ENCODE results near the gene TBC1D8.
A peak's percentile ranks its signal among the peaks of the same experiment; 100 is the strongest.

Gene TBC1D8

DNA sequence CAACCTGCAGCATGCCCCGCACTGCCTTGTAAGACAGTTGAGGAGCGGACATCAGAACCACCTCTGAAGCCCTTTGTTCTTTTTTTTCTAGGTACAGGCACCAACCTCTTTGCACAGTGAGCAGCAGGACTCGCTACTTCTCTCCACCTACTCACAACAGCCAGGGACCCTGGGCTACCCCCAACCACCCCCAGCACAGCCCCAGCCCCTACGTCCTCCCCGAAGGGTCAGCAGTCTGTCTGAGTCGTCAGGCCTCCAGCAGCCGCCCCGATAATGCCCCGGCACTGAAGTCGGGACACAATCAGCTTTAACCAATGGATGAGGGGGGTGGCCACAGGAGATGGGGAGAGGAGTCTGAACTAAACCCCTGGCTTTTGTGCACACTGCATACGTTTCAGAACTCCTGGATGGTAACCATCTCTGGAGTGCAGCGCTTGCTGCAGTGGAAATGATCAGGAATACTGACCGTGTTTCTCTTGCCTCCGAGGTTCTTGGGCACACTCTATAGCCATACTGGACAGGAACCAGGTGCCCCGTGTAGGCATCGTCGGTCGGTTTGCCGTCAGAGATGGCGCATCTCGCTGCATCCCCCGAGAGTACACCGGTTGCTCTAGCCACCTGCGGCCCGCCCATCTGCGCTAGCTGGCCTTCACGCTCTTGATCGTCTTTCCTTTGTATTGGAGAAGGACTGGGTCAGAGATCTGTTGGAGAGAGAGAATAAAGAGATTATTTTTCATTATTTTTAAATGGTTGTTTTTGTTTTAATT is 155.7 kb downstream of the TBC1D8 start:
- DNase-seq: no peak

DNA sequence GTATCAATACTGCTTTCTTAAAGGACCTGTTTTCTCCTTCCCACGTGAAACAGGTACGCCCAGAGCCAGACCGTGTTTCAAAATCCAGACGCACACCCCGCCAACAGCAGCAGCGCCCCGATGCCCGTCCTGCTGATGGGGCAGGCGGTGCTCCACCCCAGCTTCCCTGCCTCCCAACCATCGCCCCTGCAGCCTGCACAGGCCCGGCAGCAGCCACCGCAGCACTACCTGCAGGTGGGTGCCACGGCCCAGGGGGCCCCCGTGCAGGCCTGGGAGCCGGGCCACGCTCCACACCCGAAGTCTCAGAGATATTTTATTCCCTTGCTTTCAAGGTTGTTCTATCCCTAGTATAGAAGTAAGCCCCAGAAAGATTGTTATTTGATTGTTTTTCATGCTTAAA is 157.9 kb downstream of the TBC1D8 start:
- no peak for DNase-seq

DNA sequence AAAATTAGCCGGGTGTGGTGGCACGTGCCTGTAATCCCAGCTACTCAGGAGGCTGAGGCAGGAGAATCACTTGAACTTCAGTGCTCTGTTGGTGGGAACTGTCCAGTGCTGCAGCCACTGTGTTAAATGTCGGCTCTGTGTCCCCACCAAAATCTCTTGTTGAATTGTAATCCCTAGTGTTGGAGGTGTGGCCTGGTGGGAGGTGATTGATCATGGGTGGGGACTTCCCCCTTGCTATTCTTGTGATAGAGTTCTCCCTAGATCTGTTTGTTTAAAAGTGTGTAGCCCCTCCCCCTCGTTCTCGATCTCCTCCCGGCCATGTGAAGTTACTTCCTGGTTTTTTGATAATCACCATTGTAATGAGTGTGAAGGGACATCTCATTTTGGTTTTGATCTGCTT is 158.9 kb downstream of the TBC1D8 start:
- no peak for DNase-seq

DNA sequence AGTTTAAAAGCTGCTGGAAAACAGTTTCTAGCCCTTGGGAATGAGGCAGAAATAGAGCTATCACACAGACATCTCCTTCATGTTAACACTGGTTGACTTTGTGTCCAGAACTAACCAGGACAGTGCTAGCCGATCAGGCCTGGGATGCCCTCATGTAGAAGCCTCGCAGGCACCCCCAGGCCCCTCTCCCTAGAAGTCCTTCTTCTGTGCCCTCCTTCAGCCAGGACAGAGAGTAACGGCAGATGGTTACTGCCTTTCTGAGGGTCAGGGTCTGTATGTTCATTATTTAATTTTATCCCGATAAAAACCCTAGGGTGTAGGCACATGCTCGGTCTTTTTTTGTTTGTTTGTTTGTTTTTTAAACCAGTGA is 159.8 kb downstream of the TBC1D8 start:
- no peak for DNase-seq

DNA sequence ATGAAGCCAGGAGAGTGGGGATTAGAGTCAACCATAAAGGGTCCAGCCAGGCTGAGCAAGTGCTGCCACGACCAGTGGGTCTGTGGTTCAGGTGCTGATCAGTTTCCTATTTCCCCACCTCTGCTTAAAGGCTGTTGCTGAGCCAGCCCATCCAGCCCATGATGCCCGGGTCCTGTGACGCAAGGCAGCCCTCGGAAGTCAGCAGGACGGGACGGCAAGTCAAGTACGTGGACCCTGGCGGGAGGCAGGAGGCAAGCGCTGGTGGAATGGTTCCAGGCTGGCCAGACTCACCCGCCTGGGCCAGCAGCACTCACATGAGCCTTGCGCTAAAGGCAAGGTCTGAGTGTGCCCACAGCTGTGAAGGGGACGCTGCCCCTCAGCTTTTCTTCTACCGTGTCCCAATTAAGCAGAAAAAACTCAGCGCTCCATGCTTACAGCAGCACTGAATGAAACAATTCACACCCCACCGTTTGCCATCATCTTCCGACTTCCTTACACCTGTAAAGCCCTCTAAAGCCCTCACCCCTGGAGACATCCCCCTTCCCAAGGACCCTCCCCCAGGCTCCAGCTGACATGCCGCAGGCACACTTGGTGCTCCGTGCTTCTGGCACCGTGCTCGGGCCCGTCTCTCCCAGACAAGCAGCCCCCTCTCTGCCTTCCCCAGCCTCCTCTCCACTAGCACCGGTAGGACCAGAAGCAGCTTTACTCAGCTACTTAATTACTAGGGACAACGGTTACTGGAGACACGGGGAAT is 160.4 kb downstream of the TBC1D8 start:
- DNase-seq: no peak

DNA sequence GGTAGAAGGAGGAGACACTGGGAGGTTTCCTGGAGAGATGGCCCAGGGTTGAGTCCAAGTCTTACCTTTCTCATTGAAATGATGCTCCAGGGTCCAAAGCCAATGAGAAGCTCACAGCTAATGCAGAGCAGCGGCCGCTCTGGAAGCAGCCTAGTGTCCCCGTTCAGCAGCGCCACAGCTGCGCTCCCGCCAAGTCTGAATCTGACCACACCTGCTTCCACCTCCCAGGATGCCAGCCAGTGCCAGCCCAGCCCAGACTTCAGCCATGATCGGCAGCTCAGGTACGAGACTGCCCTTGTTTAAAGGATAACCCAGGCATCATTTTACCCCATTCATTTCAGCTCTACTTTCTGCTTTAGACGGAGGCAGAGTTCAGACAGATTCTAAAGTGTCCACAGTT is 161.0 kb downstream of the TBC1D8 start:
- DNase-seq: no peak

DNA sequence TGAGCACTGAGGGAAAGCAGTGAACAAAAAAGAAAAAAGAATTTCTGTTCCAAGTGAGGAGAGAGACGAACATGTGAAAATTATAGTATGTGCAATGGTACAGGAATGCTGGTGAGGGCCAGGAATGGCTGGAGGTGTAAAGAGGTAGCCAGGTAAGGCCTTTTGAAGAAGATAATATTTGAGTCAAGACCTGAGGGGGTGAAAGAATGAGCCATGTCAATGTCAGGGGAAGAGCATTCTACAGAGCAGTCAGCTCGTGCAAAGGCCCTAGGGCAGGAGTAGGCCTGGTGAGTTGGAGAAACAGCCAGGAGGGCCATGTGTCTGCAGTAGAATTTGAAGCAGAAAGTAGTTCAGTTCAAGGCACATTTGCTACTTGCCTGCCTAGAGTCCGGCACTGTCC is 161.5 kb downstream of the TBC1D8 start:
- no peak for DNase-seq

DNA sequence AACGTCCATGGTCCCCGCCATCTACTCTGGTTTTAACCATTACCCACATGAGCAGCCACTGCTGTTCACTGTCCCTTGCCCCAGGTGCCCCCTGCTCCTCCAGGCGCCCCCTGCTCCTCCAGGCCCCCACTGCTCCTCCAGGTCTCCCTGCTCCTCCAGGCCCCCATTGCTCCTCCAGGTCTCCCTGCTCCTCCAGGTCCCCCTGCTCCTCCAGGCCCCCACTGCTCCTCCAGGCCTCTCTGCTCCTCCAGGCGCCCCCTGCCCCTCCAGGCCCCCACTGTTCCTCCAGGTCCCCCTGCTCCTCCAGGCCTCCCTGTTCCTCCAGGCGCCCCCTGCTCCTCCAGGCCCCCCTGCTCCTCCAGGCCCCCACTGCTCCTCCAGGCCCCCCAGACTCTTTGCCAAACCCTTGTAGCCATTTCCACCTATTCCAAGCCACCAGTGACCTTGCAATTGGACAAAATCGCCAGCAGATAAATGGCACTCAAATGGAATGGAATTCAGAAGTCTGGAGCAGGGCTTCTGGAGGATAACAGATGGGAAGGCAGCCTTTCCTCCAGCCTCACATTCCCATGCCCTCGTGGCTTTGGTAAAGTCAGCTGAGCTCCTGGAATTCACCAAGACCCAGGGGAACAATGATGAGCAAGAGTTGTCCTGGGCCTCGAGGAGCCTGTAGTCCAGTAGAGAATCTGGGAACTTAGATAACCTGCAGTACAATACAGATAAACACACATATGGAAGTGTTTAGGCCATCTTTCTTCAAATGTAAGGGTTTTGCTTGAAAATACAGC is 162.4 kb downstream of the TBC1D8 start:
- DNase-seq: peak; percentile 43

DNA sequence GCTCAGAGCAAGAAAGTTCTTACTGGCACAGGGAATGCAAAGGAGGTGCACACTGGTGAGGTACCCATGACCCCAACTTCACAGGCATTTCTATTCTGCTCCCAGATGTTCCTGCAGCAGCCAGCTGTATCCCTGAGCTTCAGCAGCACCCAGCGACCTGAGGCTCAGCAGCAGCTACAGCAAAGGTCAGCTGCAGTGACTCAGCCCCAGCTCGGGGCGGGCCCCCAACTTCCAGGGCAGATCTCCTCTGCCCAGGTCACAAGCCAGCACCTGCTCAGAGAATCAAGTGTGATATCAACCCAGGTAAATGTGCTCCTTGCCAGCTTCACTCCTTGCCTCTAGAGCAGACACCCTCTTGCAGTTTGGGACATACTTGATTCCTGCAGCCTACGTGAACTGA is 163.2 kb downstream of the TBC1D8 start:
- DNase-seq: no peak

DNA sequence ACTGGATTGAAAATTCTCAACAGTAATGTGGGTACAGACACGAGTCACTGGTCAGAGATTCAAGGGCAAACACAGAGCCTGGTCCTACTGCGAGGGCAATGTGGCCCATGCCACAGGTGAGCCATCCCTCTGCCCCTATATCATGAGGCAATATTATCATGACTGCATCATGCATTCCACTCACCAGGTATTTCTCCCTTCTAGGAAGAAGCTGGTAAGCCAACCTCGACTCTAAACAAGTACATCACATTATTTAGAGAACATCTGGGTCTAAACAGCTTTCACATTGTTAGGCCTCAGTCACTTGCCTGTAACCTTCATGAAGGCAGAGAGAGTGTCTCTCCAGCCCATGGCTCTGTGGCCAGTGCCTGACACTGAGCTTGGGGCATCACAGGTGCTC is 163.6 kb downstream of the TBC1D8 start:
- no peak for DNase-seq

DNA sequence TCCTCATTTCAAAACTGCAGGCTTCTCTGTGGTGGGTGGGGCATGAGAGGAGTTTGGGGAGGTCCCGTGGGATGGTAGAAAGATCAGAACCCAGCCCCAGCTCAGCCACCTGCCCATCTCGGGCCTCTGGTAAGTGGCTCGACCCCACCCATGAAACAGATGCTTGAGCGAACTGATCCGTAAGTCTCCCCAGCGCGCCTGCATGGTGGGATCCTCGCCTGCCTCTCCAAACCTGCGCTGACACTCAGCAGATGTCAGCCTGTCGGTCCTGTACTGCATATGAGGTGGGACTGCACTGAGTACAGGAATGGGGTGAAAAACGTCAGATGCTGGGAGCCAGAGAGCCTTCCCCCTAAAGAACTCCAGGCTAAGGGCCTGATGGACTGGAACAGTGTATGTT is 165.0 kb downstream of the TBC1D8 start:
- DNase-seq: no peak

DNA sequence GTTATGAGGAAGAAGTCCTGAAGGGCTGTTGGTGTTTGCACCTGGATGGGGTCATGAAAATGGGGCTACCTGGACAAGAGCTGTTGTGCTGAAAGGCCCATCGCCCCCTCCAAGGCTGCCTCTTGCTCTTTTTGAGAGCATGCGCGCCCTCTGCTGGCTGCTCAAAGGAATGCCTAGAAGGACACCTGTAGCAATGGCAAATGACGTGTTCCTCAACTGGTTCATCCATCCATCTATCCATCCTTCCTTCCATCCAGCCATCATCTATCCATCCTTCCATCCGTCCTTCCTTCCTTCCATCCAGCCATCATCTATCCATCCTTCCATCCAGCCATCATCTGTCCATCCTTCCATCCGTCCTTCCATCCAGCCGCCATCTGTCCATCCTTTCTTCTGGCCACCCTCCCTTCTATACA is 166.3 kb downstream of the TBC1D8 start:
- DNase-seq: peak; percentile 67

DNA sequence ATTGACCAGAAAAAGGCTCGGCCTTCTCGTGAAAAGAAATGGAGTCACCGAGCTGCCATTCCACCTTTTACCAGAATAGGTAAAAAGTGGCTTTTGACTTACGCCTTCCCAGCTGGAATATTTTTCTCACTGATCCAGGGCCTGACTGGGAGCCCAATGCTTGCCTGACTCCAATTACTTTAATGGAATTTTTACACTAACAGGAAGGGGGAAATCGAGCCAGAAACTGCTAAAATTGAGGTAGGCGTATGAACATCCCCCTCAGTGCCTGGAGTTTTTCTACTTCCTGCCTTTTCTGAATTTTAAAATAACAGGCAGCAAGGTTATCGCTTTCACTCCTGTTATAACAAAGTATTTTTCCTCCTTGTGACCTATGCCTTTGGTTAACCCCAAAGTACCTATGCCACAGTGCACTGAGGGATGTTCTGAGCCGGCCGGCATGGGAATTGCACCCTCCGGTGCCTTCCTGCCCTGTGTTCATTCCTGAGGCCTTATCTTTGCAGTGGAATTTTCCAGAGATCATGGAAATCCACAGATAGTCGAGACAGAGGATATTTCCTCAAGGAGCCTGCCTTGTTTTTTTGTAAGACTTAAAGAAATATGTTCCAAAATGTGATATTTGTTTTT is 167.4 kb downstream of the TBC1D8 start:
- no peak for DNase-seq

DNA sequence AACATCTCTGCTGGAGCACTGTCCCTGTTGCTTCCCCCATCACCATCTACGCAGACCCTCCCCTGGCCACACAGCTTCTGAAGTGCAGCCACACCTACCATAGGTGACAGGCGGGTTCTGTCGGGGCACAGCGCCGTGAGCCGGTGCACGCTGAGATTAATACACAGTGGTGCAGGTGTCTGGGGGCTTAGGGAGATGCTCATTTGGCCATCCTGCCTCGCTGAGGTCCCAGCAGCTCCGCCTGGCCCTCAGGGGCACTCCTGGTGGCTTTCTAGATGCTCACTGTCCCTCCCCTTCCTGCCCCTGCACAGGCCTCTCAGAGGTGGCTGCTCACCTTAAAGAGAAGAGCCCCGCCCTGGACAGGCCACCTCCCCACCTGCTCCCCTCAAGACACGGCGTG is 168.0 kb downstream of the TBC1D8 start:
- DNase-seq: no peak

DNA sequence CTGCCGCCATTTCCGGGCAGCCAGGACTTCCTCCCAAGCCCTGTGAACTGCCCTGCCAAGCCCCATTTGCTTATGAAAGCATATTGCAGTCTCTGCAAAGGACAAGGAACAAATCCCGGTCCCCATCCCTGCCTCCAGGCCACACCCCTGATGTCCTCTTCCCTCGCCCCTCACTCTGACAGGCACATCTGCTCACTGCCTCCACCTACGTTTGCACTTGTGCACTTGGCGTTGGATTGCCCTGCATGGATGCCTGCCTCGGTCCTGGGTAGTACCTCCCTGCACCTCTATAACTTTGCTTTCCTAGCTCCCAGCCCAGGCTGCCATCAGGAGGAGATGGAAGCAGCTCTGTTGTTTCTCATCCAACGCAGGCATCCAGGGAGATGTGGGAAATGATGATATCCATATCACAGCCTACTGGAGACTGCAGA is 168.7 kb downstream of the TBC1D8 start:
- no peak for DNase-seq

DNA sequence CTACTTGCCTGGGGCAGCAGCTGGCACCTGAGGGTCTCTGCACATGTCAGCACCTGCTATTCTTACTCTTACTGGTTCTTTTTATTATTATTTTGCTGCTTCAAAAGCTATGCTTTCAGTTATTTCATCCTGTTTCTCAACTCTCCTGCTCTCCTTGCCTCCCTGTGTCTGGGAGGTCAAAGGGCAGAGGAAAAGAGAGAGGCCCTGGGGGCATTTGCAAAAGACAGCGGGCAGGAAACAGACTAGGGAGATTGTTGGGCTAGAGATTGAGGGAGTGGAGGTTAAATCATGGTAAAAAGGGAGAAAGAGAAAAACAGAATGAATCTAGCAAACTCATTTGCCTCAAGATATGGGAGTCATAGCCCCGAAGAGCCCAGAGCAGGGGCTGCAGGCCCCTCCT is 170.2 kb downstream of the TBC1D8 start:
- no peak for DNase-seq

DNA sequence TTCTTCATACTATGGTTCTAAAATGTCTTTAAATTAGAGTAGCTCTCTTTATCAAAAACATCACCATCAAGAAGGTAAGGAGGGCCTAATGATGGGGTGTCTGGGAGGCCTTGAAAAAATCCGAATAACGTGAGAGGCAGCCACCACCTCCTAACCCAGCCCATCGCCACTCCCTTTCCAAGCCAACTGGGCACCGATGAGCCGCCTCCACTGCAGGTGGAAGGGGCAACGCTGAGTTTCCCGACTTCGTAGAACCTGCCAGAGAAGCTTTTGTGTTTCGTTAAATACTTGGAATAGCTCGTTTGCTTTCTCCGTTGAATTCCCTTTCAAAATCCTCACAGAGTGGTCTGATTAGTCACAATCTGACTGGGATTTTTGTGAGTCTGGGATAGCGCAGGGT is 171.1 kb downstream of the TBC1D8 start:
- no peak for DNase-seq

DNA sequence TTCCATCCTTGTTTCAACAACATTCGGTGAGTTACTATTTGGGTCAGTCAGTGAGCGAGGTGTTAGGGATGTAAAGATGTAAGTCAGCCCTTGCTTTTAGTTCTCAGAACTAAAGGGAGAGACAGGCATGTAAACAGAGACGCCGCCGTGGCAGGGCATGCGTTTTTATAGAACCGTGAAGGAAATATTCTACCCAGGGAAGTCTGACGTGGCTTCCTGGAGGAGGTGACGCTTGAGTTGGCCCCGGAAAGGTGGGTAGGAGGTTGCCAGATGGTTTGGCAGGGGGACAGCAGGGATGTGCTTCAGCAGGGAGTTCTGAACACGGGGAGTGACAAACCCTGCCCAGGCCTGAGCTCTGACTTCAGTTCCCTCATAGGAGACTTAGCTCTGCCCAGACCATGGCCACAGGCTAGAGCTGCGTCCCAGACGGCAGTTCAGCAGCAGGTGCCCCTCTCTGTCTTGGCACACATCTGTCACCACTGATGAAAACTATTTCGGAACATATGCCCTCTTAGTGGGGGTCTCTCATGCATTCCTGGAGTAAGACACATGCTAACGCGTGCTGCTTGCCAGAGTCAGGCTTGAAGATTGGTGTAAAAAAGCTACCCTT is 172.5 kb downstream of the TBC1D8 start:
- peak; percentile 45 for DNase-seq

DNA sequence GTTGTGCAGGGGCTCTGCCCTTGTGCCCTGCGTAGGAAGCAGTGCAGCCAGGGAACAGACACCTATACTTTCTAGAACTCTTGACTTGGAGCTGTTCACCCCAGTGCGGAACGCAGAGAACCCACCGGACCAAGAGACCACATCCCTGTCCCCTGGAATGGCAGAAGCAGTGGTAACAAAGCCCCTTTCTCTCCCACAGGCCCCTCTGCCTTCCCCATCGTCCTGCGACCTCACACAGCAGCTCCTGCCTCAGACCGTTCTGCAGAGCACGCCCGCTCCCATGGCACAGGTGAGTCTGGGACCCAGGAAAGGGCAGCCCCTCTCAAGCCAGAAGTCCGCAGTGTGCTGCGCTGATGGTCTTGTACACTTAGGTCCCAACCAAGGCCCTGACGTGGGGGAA is 173.7 kb downstream of the TBC1D8 start:
- no peak for DNase-seq

DNA sequence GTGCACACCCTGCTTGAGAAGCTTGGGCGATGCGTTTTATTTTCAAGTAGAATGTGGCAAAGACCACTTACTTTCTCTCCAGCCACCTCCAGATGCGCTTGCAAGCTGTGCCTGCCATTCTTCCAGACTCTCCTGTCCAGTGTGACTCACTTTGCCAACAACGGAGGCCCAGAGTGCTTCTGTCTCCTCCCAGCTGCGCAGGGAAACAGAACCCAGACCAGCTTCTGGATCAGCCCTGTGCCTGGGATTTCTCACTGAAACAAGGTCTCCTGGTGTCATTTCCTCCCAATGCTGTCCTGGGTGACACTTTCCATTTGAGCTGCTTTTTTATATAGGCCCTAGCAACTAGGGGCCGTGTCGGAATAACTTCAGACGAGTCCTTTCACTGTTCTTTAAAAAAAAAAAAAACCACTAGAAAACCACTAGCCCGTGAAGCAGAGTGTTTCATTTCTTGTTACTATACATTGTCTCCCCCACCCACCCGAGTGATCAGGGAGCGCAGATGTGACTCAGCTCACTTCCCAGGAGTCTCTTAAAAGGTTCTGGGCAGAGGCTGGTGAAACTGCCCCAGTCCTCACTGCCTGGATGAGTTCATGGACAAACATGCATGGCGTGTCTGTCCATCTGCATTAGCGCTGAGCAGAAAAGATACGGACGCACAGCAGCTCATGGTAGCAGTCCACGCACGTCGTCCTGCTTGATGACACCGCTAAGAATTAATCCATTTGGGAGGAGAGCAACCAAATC is 174.4 kb downstream of the TBC1D8 start:
- DNase-seq: peak; percentile 61

DNA sequence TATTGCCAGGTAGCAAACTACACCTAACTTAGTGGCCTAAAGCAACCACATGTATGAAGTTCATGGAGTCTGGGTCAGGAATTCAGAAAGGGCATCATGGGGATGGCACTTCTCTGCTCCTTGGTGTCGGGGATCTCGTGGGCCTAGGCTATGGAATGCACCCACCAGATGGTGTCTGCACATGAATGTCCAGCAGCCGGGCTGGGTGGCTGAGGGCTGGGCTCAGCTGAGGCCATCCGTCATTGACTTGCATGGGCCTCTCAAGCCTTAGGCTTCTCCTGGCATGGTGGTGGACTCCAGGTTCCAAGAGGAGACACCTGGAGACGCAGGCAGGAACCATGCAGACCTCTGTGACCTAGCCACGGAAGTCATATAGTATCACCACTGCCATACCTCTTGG is 175.1 kb downstream of the TBC1D8 start:
- DNase-seq: no peak

DNA sequence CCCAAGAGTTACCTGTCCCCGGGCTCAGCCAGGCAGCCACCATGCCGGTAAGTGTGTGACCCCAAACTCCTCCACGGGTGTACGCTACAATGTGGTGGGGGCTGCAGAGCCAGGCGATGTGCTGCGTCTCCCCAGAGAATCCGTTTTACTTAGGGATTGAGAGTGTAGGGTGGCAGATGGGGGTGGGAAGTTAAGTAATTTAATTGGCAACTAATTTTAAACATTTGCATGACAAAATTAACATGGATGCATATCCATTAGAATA is 175.7 kb downstream of the TBC1D8 start:
- DNase-seq: no peak

All from fibroblast of skin of right quadriceps (primary cell).